UCSD-AML1 (cell line): Measurements from ENCODE around the gene LHX5.

Experiments used
- DNase-seq: peaks from one replicate; lab custom pipeline; 2025; ENCODE audit not compliant: unreplicated experiment; lab: John Stamatoyannopoulos, UW

The LHX5 gene

GRCh38 chr12:113466454-113467141, 5.1 kb downstream of the LHX5 start:
- no peak for DNase-seq

GRCh38 chr12:113465808-113466453, 5.7 kb downstream of the LHX5 start:
- no peak for DNase-seq

- peak; percentile 38 for DNase-seq
Observed at GRCh38 chr12:113464852-113465719, 6.6 kb downstream of the LHX5 start.

- DNase-seq, result no peak
Observed at GRCh38 chr12:113464452-113464775, 7.3 kb downstream of the LHX5 start.

- DNase-seq, result no peak
Observed at GRCh38 chr12:113463746-113464451, 7.8 kb downstream of the LHX5 start.

- no peak for DNase-seq
Observed at GRCh38 chr12:113462998-113463745, 8.5 kb downstream of the LHX5 start.

GRCh38 chr12:113462117-113462774, 9.4 kb downstream of the LHX5 start:
- DNase-seq, result peak; percentile 82

- no peak for DNase-seq
Observed at GRCh38 chr12:113461666-113462065, 10.0 kb downstream of the LHX5 start.

- no peak for DNase-seq
Observed at GRCh38 chr12:113459981-113460380, 11.7 kb downstream of the LHX5 start.

- DNase-seq, result no peak
Observed at GRCh38 chr12:113457710-113458109, 14.0 kb downstream of the LHX5 start.

- DNase-seq, result no peak
Observed at GRCh38 chr12:113457185-113457584, 14.5 kb downstream of the LHX5 start.

GRCh38 chr12:113456761-113457160, 14.9 kb downstream of the LHX5 start:
- DNase-seq, result no peak

GRCh38 chr12:113456199-113456598, 15.5 kb downstream of the LHX5 start:
- DNase-seq, result no peak

- no peak for DNase-seq
Observed at GRCh38 chr12:113453330-113453729, 18.3 kb downstream of the LHX5 start.

- no peak for DNase-seq
Observed at GRCh38 chr12:113452458-113452857, 19.2 kb downstream of the LHX5 start.

GRCh38 chr12:113449839-113450238, 21.8 kb downstream of the LHX5 start:
- no peak for DNase-seq

- no peak for DNase-seq
Observed at GRCh38 chr12:113449299-113449698, 22.4 kb downstream of the LHX5 start.

- no peak for DNase-seq
Observed at GRCh38 chr12:113448873-113449272, 22.8 kb downstream of the LHX5 start.

- DNase-seq, result no peak
Observed at GRCh38 chr12:113445544-113446171, 26.0 kb downstream of the LHX5 start.
